Measurements from ENCODE around the gene NXPH3. TPM values are rescaled to one million over a fixed set of nuclear protein-coding genes. Genes with fewer than 3 reads are reported as not detected.

NXPH3 gene
- total and polyA plus RNA-seq, 2 of the 13 experiments (the other 11 are each of a cell fraction or from before 2014, with no cell fraction given), result 0.04 to 0.58 TPM

DNA sequence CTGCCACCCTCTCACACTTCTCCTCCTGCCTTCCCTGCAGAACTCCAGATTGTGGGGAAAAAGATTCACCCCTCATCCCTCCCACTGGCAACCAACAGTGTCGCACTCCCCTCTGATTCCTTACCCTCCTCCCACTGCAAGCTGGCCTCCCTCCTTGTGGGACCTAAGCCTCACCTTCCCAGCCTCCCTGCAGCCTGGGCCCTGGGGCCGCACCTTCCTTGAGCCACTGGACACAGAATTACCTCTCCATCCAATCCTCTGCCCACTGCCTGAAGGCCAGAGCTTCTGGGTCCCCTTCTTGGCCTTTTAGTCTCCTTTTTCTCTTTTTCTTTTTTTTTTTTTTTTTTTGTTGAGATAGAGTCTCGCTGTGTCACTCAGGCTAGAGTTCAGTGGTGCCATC is 46.7 kb upstream of the NXPH3 start:
- Histone ChIP-seq H3K4me3 (replicated peaks in 1 of 3; ENCODE audit: insufficient read depth in 1 of 3, low read depth in 2 of 3, low read length in 3 of 3) (no peak overlapping the region), H3K9me3 (ENCODE audit: low read length) (no peaks in the 10 kb centered on the region), H2AFZ (ENCODE audit: low read length) (no peak overlapping the region), H3K27me3 (ENCODE audit: control insufficient read depth in 1 of 2, insufficient read depth in 2 of 2, low read length in 2 of 2) (peaks cover 2 to 53% of the 10 kb centered on the region in 2 experiments), H3K27ac (ENCODE audit: extremely low read length, insufficient read depth, low read length) (no peak overlapping the region), H4K20me1 (ENCODE audit: insufficient read depth, low read length) (no peaks in the 10 kb centered on the region), H3K9ac (ENCODE audit: insufficient read depth, low read depth, low read length) (no peak overlapping the region), H3K36me3 (replicated peaks in 1 of 2; ENCODE audit: control insufficient read depth in 1 of 2, insufficient read depth in 2 of 2, low read length in 2 of 2) (no peaks in the 10 kb centered on the region), H3K4me1 (ENCODE audit: insufficient read depth, low read length) (0 out of 2 replicates have a peak, but pooled peaks cover 11% of the 10 kb centered on the region), H3K79me2 (ENCODE audit: insufficient read depth, low read length) (no peaks in the 10 kb centered on the region), H3K4me2 (ENCODE audit: low read depth, low read length) (no peak overlapping the region)
- DNase-seq (ENCODE audit: low spot score) (no peak), FAIRE-seq (no peak), ATAC-seq (no peak)
- TF ChIP-seq ZNF282 (IDR thresholded peaks at IDR 0.05; ENCODE audit: partially characterized antibody) (no peak), ZBTB42 (CRISPR knock-in tag; IDR thresholded peaks at IDR 0.05) (no peak), ZKSCAN8 (CRISPR knock-in tag; IDR thresholded peaks at IDR 0.05; ENCODE audit: borderline replicate concordance) (no peak), ZSCAN29 (CRISPR knock-in tag; conservative IDR thresholded peaks at IDR 0.05) (no peak), ZNF674 (CRISPR knock-in tag; IDR thresholded peaks at IDR 0.05; ENCODE audit: low read depth) (no peak), RAD21 (CRISPR knock-in tag; IDR thresholded peaks at IDR 0.05) (no peak), REST (IDR thresholded peaks at IDR 0.05; ENCODE audit: borderline replicate concordance in 1 of 2, low read depth in 1 of 2, low read length in 2 of 2) (no peak)
- TF ChIP-seq, protein P1, sequence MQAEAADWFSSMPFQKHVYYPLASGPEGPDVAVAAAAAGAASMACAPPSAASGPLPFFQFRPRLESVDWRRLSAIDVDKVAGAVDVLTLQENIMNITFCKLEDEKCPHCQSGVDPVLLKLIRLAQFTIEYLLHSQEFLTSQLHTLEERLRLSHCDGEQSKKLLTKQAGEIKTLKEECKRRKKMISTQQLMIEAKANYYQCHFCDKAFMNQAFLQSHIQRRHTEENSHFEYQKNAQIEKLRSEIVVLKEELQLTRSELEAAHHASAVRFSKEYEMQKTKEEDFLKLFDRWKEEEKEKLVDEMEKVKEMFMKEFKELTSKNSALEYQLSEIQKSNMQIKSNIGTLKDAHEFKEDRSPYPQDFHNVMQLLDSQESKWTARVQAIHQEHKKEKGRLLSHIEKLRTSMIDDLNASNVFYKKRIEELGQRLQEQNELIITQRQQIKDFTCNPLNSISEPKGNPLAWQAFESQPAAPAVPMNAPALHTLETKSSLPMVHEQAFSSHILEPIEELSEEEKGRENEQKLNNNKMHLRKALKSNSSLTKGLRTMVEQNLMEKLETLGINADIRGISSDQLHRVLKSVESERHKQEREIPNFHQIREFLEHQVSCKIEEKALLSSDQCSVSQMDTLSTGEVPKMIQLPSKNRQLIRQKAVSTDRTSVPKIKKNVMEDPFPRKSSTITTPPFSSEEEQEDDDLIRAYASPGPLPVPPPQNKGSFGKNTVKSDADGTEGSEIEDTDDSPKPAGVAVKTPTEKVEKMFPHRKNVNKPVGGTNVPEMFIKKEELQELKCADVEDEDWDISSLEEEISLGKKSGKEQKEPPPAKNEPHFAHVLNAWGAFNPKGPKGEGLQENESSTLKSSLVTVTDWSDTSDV (CRISPR knock-in tag; IDR thresholded peaks at IDR 0.05), result no peak
- BruUV-seq (replicated peaks), result no TSS peak
- ChIA-PET POLR2A (no interaction called here), CTCF (ENCODE audit: low intra/inter-chr PET ratio, low total read pairs) (no interaction called here)
- intact Hi-C loops (cut with micrococcal nuclease; ENCODE audit: unreplicated experiment), result no loop called here
- in situ Hi-C loops (cut with HindIII; ENCODE audit: extremely low pct_ligation_motif_present, low pct_unique_long_range_greater_than_20kb), result no loop called here
- 13% methylated on average over 3 of the region's 3 CpGs for WGBS (ENCODE audit: low lambda C conversion rate)

Measured in HepG2 (cell line).